ENCODE results near the gene DNAI1.

Gene DNAI1

DNA sequence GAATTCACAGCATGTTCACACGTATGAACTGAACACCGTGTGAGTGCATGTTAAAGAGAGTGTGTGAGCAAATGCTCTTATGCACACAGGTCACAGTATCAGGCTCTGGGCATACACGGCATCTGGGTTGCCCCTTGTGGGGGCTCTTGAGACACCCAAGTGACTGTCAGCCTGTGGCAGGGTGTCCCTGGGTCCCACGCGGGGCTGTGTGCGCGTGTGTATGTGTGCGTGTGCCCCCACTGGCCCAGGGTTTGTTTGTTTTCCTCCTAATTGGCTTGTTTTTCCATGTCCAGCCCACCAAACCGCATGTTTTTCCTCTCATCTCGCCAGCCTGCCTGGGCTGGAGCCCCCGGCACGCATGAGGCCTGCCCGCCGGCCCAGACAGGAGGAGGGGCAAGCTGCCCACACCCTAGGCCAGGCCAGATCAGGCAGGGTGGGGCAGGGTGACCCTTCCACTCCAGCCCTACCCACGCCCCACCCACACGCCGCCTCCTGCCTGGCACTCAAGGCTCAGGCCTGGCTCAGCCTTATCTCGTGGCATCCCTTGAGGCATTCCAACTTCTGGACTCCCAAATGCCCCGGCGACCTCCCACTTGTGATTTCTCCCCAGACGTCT lies 102.1 kb downstream of the DNAI1 start:
- DNase-seq, result no peak

DNA sequence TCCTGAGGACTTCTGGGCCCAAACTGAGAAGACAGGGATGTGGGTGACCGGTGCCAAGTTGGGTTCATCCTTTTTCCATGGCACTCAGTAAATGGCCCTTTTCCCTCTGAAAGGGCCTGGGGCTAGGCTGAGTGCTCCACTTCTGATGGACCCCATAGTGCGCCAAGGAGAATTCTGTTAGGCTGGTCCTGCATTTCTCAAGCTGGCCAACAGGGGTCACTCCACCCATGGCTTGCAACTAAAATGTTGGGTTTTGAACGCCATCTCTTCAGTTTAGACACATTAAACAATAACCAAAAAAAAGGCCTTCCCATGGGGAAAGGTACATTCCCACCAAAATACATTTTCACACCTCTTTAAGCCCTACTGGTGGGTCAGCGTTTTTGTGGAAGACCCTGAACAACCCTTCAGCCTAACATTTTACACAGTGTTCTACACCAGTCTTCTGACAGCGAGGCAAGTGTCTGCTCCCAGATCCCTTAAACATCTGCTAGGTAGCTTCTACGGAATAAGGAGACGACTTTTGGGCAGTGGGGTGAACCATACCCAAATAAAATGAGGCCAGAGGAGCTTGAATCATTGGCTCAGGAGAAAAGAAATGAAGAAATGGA lies 103.6 kb downstream of the DNAI1 start:
- DNase-seq, result peak; percentile 65

- no peak for DNase-seq
Measured at GRCh38 chr9:34563262-34563661, 104.7 kb downstream of the DNAI1 start.

DNA sequence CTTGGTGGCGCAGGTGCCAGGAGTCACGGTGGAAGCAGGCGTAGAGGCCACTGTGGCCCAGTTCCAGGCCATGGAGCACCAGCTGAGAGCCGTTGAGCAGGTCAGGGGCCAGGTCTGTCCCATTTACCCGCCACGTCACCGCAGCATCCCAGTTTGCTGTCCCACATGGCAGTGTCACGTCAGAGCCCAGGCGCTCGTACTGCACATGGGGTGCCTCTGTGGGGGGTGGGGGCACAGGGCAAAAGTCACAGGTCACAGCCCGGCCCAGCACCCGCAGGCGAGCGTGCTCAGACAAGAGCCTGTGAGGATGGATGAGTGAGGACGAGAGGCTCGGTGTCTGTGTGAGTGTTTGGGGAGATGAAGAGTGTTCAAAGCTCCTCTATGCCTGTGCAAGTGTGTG lies 106.0 kb downstream of the DNAI1 start:
- no peak for DNase-seq

GRCh38 chr9:34565856-34566255 lies 107.3 kb downstream of the DNAI1 start:
- DNase-seq, result no peak

DNA sequence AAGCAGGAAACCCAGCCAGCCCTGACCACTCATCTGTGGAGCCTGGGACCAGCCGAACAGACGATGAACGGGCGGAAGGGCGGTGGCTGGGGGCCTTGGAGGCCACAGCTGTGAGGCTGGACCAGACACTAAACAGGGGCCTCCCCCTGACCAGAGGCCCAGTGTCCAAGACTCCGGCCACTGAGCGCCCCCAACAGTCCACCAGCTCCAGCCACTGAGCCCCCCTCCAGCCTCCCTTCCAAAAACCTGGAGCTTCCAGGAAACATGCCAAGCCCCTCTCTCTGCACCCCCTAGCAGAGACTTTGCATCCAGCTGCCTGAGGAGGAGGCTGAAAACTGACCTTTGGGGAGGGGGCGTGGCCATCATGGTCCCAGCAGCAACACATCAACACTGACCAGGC lies 107.7 kb downstream of the DNAI1 start:
- DNase-seq, result no peak

GRCh38 chr9:34566972-34567371 lies 108.4 kb downstream of the DNAI1 start:
- no peak for DNase-seq

DNA sequence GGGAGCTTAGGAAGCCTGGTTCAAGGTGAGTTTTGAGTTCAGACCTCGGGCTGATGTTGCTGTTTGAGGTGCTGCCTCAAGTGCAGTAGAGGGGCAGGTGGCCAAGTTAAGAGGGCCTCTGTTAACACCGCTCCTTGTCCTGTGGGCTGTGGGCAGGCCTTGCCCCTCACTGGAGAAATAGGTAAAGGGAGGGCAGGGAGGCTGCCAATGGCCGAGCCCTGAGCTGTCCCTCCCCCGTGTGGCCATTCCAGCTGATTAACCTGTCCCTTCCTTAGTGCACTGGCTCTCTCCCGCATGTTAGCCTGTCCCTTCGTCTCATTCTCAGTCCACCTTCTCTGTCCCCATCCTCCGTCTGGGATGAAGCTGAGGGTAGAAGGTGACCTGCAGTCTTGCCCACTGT lies 109.5 kb downstream of the DNAI1 start:
- no peak for DNase-seq

- no peak for DNase-seq
Measured at GRCh38 chr9:34568774-34569173, 110.2 kb downstream of the DNAI1 start.

- no peak for DNase-seq
Measured at GRCh38 chr9:34570376-34570775, 111.8 kb downstream of the DNAI1 start.

Data from activated CD8-positive, alpha-beta memory T cell treated with anti-CD3 and anti-CD28 coated beads for 24 hours (primary cell).